Psoas muscle (tissue), 8 donors: ENCODE measurements around the gene TSPAN8. TPM values are rescaled to one million over a fixed set of nuclear protein-coding genes. Genes with fewer than 3 reads are reported as not detected.
"Not testable (repeated sequence)": the region's sequence is repeated elsewhere in the genome, so short reads cannot be mapped to it uniquely, and the experiment has no call there.

Experiments
- ATAC-seq, 4 donors: fragments of 200-7000 bp; cut with Tn5 transposase; one replicate each; pipeline ENCODE4 v1.9.1; 2020; ENCODE audit warnings: moderate library complexity in 3 of 4, mild to moderate bottlenecking in 2 of 4
- DNase-seq, 2 donors: peaks; one replicate each; pipeline ENCODE4 v3.0.0-alpha.2; 2020
- H3K27ac ChIP-seq: fragments of 200-600 bp; one replicate; pipeline ENCODE4 v1.8.0; 2022
- H3K27me3 ChIP-seq, 3 donors: fragments of 200-600 bp in 1 of 3; one replicate each; pipeline versions ENCODE4 v1.6.1 to v1.8.0; 2013 to 2022; ENCODE audit warnings: low read length in 2 of 3, mild to moderate bottlenecking in 2 of 3, moderate library complexity in 1 of 3; ENCODE audit not compliant: insufficient read depth in 3 of 3
- H3K36me3 ChIP-seq, 2 donors: fragments of 200-600 bp in 1 of 2; one replicate each; pipeline versions ENCODE4 v1.6.1 to v1.8.0; 2013 to 2022; ENCODE audit warnings: low read depth in 1 of 2, mild to moderate bottlenecking in 1 of 2, moderate library complexity in 1 of 2; ENCODE audit not compliant: insufficient read depth in 1 of 2
- H3K4me1 ChIP-seq: fragments of 200-600 bp; one replicate; pipeline ENCODE4 v1.8.0; 2022
- H3K4me3 ChIP-seq: fragments of 200-600 bp; one replicate; pipeline ENCODE4 v1.8.0; 2022; ENCODE audit warnings: mild to moderate bottlenecking
- H3K9me3 ChIP-seq: fragments of 200-600 bp; one replicate; pipeline ENCODE4 v1.8.0; 2022
- CTCF ChIP-seq: fragments of 200-600 bp; IDR thresholded peaks from one replicate; pipeline ENCODE4 v1.8.0; 2022; ENCODE audit warnings: antibody characterized with exemption
- WGBS, 3 donors: extraction: QIAGEN DNeasy Blood & Tissue Kit; methylation state at CpG; one replicate each; pipeline versions ENCODE4 v1.1.6 to v1.1.7; 2013; 5-methylcytosine and 5-hydroxymethylcytosine counted together
- intact Hi-C, 2 donors: fragments of 100-400 bp; cut with DNase I; formaldehyde crosslinking; loops; one replicate each; pipeline versions ENCODE4 v1.11.0 to v1.14.2; 2022
- polyA plus RNA-seq, 3 donors: library from polyadenylated mRNA; stranded (reverse); fragments of 200-250 nt; gene quantifications; one replicate each; pipeline ENCODE4 v1.2.3, GENCODE V29; 2013
- total RNA-seq, 4 donors: library from RNA; stranded (reverse); fragmentation: NEBNext Ultra II Directional in 2 of 4; extraction: Animal tissue kit (Norgen Biotek cat#: 25700) in 2 of 4; gene quantifications; one replicate each; pipeline versions ENCODE4 v1.2.1 to v1.2.4, GENCODE V29; 2021 to 2023
- donor health status: healthy with polysubstance abuse.
- donor health status: DM: no; HTN: no; CAD: no; lungs with moderate emphysema.
- donor health status: Bipolar disorder and iron deficiency.
- donor health status: healthy.
- donor health status: DM: yes; HTN: yes; CAD: no.
- donor health status: DM: no; HTN: no; CAD: no.
- donor health status: DM: no; HTN: no; CAD: no.
- donor health status: DM: yes; HTN: yes; CAD: no.

Gene TSPAN8
- total and polyA plus RNA-seq, 7 donors, result 1.4 to 63.1 (median 10.9) TPM

- DNase-seq, result no peak
- H3K4me3 ChIP-seq, result peak overlapping the region; percentile 67
- H3K9me3 ChIP-seq, result no peaks in the 10 kb centered on the region
- TF ChIP-seq CTCF, result no peak
- peaks cover 16% of the 10 kb centered on the region for H3K4me1 ChIP-seq
- WGBS, 3 donors, result 81 to 89% (median 82%) methylated on average over 4 of the region's 4 CpGs
- H3K27me3 ChIP-seq, result no peaks in the 10 kb centered on the region
- intact Hi-C loops, result no loop called here
- no peaks in the 10 kb centered on the region for H3K36me3 ChIP-seq
- H3K27ac ChIP-seq, result peak overlapping the region; percentile 40
- ATAC-seq, result peak in 2 of 4 donors; percentile 14 to 54
Measured at GRCh38 chr12:71155225-71155624, 2.6 kb downstream of the TSPAN8 start.

- H3K4me1 ChIP-seq, result peaks cover 9% of the 10 kb centered on the region
- DNase-seq, result no peak
- 88 to 90% (median 90%) methylated on average over 5 of the region's 5 CpGs for WGBS, 3 donors
- no peaks in the 10 kb centered on the region for H3K9me3 ChIP-seq
- H3K27ac ChIP-seq, result no peak overlapping the region
- H3K27me3 ChIP-seq, result no peaks in the 10 kb centered on the region
- ATAC-seq, result no peak
- H3K36me3 ChIP-seq, result no peaks in the 10 kb centered on the region
- H3K4me3 ChIP-seq, result no peak overlapping the region
- TF ChIP-seq CTCF, result no peak
- intact Hi-C loops, result no loop called here
Measured at GRCh38 chr12:71152851-71153250, 4.9 kb downstream of the TSPAN8 start.

- H3K4me3 ChIP-seq, H3K9me3 ChIP-seq, H3K36me3 ChIP-seq, intact Hi-C loops, H3K27ac ChIP-seq, H3K27me3 ChIP-seq, H3K4me1 ChIP-seq, ATAC-seq, DNase-seq: not testable (repeated sequence)
- WGBS, 3 donors, result 80 to 89% (median 85%) methylated on average over 5 of the region's 5 CpGs
Measured at GRCh38 chr12:71150041-71150440, 7.8 kb downstream of the TSPAN8 start.

GRCh38 chr12:71144682-71145081, 13.1 kb downstream of the TSPAN8 start:
- Histone ChIP-seq H3K27ac (no peak overlapping the region), H3K4me3 (no peak overlapping the region), H3K27me3 (no peaks in the 10 kb centered on the region), H3K4me1 (peaks cover 25% of the 10 kb centered on the region), H3K36me3 (no peaks in the 10 kb centered on the region), H3K9me3 (no peaks in the 10 kb centered on the region)
- no peak for ATAC-seq
- 55 to 64% (median 59%) methylated on average over 1 of the region's 1 CpG for WGBS, 3 donors
- no peak for DNase-seq
- TF ChIP-seq CTCF, result no peak
- intact Hi-C loops, result loop anchor here in 1 of 2 donors (10.0 kb wide), 1 partner anchor 250 kb away; no protein-coding TSS in a partner anchor

- WGBS, 3 donors, result 44 to 67% (median 49%) methylated on average over 5 of the region's 5 CpGs
- Histone ChIP-seq H3K27ac (peak overlapping the region; percentile 2), H3K4me3 (no peak overlapping the region), H3K9me3 (no peaks in the 10 kb centered on the region), H3K27me3 (no peaks in the 10 kb centered on the region), H3K36me3 (peaks cover 0 to 7% of the 10 kb centered on the region in 2 donors), H3K4me1 (peaks cover 25% of the 10 kb centered on the region)
- TF ChIP-seq CTCF, result no peak
- intact Hi-C loops, result loop anchor here in 1 of 2 donors (10.0 kb wide), 1 partner anchor 252 kb away; no protein-coding TSS in a partner anchor
- DNase-seq (no peak), ATAC-seq (no peak)
Measured at GRCh38 chr12:71142956-71143355, 14.8 kb downstream of the TSPAN8 start.
